GM12878 (cell line): ENCODE data around the gene SLC6A9. TPM values are rescaled to one million over a fixed set of nuclear protein-coding genes. Genes with fewer than 3 reads are reported as not detected.

Experiments
- ATAC-seq: fragments of 200-7000 bp; cut with Tn5 transposase; 3 replicates; pipeline ENCODE4 v1.9.1; 2020; ENCODE audit warnings: mild to moderate bottlenecking, moderate library complexity
- BruUV-seq: library from RNA; stranded (reverse); fragments of 400-500 nt; replicated peaks from 2 replicates; lab custom pipeline; 2021; lab: Mats Ljungman, UMichigan
- CTCF ChIA-PET: fragments of 300-600 bp; sonication (Branson Sonifier 250); formaldehyde crosslinking; extraction: SDS; loops from one replicate; lab custom pipeline; 2021; ENCODE audit warnings: inconsistent platforms; lab: Yijun Ruan, JAX
- POLR2A ChIA-PET: fragments of 350-600 bp; formaldehyde crosslinking; extraction: SDS; loops from one replicate; lab custom pipeline; 2021; ENCODE audit warnings: inconsistent platforms; lab: Charles Lee
- RAD21 ChIA-PET: fragments of 300-600 bp; sonication (Branson Sonifier 250); formaldehyde crosslinking; loops from one replicate; lab custom pipeline; 2023; ENCODE audit warnings: antibody characterized with exemption; ENCODE audit not compliant: unreplicated experiment; lab: Charles Lee
- SMC1A ChIA-PET: fragments of 300-600 bp; sonication (Branson Sonifier 250); formaldehyde crosslinking; loops from one replicate; lab custom pipeline; 2023; ENCODE audit not compliant: unreplicated experiment, uncharacterized antibody; lab: Charles Lee
- DNase-seq: peaks from one replicate; pipeline ENCODE4 v3.0.0-alpha.2; 2011; ENCODE audit warnings: low read depth, low spot score
- FAIRE-seq: peaks from 3 replicates; lab custom pipeline; 2011; peaks lifted over from hg19 to GRCh38; lab: Jason Lieb, UNC
- H2AFZ ChIP-seq: 2 replicates; pipeline ENCODE4 v1.6.0; 2011; ENCODE audit warnings: low read depth, low read length, control low read depth; ENCODE audit not compliant: control insufficient read depth
- H3K27ac ChIP-seq: 2 replicates; pipeline ENCODE4 v1.5.1; 2011; ENCODE audit warnings: control low read depth; ENCODE audit not compliant: control insufficient read depth, insufficient read depth
- H3K27me3 ChIP-seq, 2 experiments: replicated peaks in 1 of 2; 2 replicates each; pipeline versions ENCODE4 v1.6.0 to v1.6.1; 2011; ENCODE audit warnings: low read length in 1 of 2; ENCODE audit not compliant: control insufficient read depth in 2 of 2, insufficient read depth in 2 of 2
- H3K36me3 ChIP-seq, 2 experiments: 2 replicates each; pipeline ENCODE4 v1.5.1; 2011; ENCODE audit warnings: low read length in 1 of 2; ENCODE audit not compliant: control insufficient read depth in 2 of 2, insufficient read depth in 2 of 2
- H3K4me1 ChIP-seq: 2 replicates; pipeline ENCODE4 v1.6.1; 2011; ENCODE audit warnings: mild to moderate bottlenecking, low read length, moderate library complexity, mixed read lengths; ENCODE audit not compliant: control insufficient read depth, insufficient read depth
- H3K4me2 ChIP-seq: 2 replicates; pipeline ENCODE4 v1.6.0; 2011; ENCODE audit warnings: control low read depth; ENCODE audit not compliant: control insufficient read depth, insufficient read depth
- H3K4me3 ChIP-seq: fragments of 200-600 bp; sonication (generic); 2 replicates; pipeline ENCODE4 v1.5.1; 2016
- H3K79me2 ChIP-seq: 2 replicates; pipeline ENCODE4 v1.6.0; 2011; ENCODE audit warnings: low read length; ENCODE audit not compliant: control insufficient read depth, insufficient read depth
- H3K9ac ChIP-seq: 2 replicates; pipeline ENCODE4 v1.8.0; 2011; ENCODE audit warnings: low read length, control low read depth, mixed read lengths; ENCODE audit not compliant: control insufficient read depth, insufficient read depth
- H3K9me3 ChIP-seq: replicated peaks from 3 replicates; pipeline ENCODE4 v1.5.1; 2011; ENCODE audit warnings: mild to moderate bottlenecking, low read length; ENCODE audit not compliant: control insufficient read depth, insufficient read depth
- H4K20me1 ChIP-seq: 2 replicates; pipeline ENCODE4 v1.6.0; 2011; ENCODE audit not compliant: control insufficient read depth, insufficient read depth
- ASH2L ChIP-seq: fragments of 300-600, 200-600 bp; sonication (generic); IDR thresholded peaks from 2 replicates; pipeline ENCODE4 v1.6.1; 2017; ENCODE audit warnings: low read depth, mild to moderate bottlenecking, borderline replicate concordance
- FOXK2 ChIP-seq: fragments of 450-650 bp; IDR thresholded peaks from 2 replicates; pipeline ENCODE4 v1.6.1; 2017; ENCODE audit warnings: mild to moderate bottlenecking, moderate library complexity
- IRF5 ChIP-seq: fragments of 450-650 bp; IDR thresholded peaks from 2 replicates; pipeline ENCODE4 v1.6.1; 2017; ENCODE audit warnings: borderline replicate concordance
- JUNB ChIP-seq: IDR thresholded peaks from 2 replicates; pipeline ENCODE4 v1.6.1; 2016; ENCODE audit warnings: antibody characterized with exemption, mild to moderate bottlenecking
- KLF5 ChIP-seq: fragments of 450-650 bp; IDR thresholded peaks from 2 replicates; pipeline ENCODE4 v1.6.1; 2014; ENCODE audit warnings: mild to moderate bottlenecking; ENCODE audit not compliant: partially characterized antibody
- NFXL1 ChIP-seq: fragments of 450-650 bp; IDR thresholded peaks from 2 replicates; pipeline ENCODE4 v1.6.1; 2017; ENCODE audit warnings: antibody characterized with exemption, mild to moderate bottlenecking, borderline replicate concordance
- NFYA ChIP-seq: IDR thresholded peaks from 2 replicates; pipeline ENCODE4 v1.6.1; 2011; ENCODE audit warnings: low read depth, mild to moderate bottlenecking, low read length, improper control_type of control experiment, borderline replicate concordance
- SIX5 ChIP-seq: IDR thresholded peaks from 2 replicates; pipeline ENCODE4 v1.6.1; 2011; ENCODE audit warnings: mild to moderate bottlenecking, low read depth, low read length, moderate library complexity; ENCODE audit not compliant: severe bottlenecking
- SUPT20H ChIP-seq: IDR thresholded peaks from 2 replicates; pipeline ENCODE4 v1.6.1; 2011; ENCODE audit warnings: low read depth, mild to moderate bottlenecking, low read length, moderate library complexity, borderline replicate concordance; ENCODE audit not compliant: control insufficient read depth
- TAF1 ChIP-seq: IDR thresholded peaks from 2 replicates; pipeline ENCODE4 v1.6.1; 2011; ENCODE audit warnings: mild to moderate bottlenecking, low read depth, low read length, borderline replicate concordance
- TCF3 ChIP-seq: IDR thresholded peaks from 2 replicates; pipeline ENCODE4 v1.6.1; 2012; ENCODE audit warnings: low read depth, mild to moderate bottlenecking, low read length, borderline replicate concordance; ENCODE audit not compliant: insufficient read depth
- YBX1 ChIP-seq: fragments of 450-650 bp; IDR thresholded peaks from 2 replicates; pipeline ENCODE4 v1.6.1; 2016; ENCODE audit warnings: antibody characterized with exemption
- WGBS: methylation state at CpG from one replicate; pipeline ENCODE4 v1.1.6; 2016; ENCODE audit warnings: low lambda C conversion rate; ENCODE audit not compliant: insufficient replicate concordance, insufficient coverage; ENCODE audit errors: missing lambda C conversion rate; 5-methylcytosine and 5-hydroxymethylcytosine counted together
- in situ Hi-C: fragments of 300-500 bp; cut with MboI; formaldehyde crosslinking; loops from 9 replicates; pipeline ENCODE4 v1.14.3; 2018; ENCODE audit warnings: mixed read lengths
- intact Hi-C: fragments of 100-400 bp; cut with micrococcal nuclease; formaldehyde crosslinking; loops from one replicate; pipeline ENCODE4 v1.14.2; 2022; ENCODE audit not compliant: unreplicated experiment
- polyA plus RNA-seq, 11 experiments: library from polyadenylated mRNA; depleted of rRNA in 4 of 11; unstranded in 6 of 11; stranded (reverse) in 5 of 11; fragments of >200 nt; fragmentation: Nextera tagmentation in 4 of 11; fragmentation: Illumina TruSeq in 1 of 11; extraction: Ambion mirVana in 4 of 11; extraction: Trizol in 1 of 11; gene quantifications; 1 replicate in 1 of 11; 2 replicates in 10 of 11; pipeline versions ENCODE4 v1.2.1 to v1.2.3, GENCODE V29; 2011 to 2016; ENCODE audit warnings: inconsistent platforms in 2 of 11, missing spikeins in 2 of 11, low read depth in 1 of 11
- total RNA-seq, 4 experiments: library from RNA; depleted of rRNA in 3 of 4; stranded (reverse); fragments of >200 nt in 3 of 4; fragmentation: Illumina TruSeq in 1 of 4; extraction: Trizol in 1 of 4; gene quantifications; 2 replicates each; pipeline versions ENCODE4 v1.2.1 to v1.2.3, GENCODE V29; 2013 to 2021
- TF ChIP-seq, protein P1 (sequence below): fragments of 450-650 bp; IDR thresholded peaks from 2 replicates; pipeline ENCODE4 v1.6.1; 2018; ENCODE audit warnings: mild to moderate bottlenecking, low read depth, moderate library complexity; ENCODE audit not compliant: partially characterized antibody
- TF ChIP-seq, protein P2 (sequence below): fragments of 450-650 bp; formaldehyde crosslinking; IDR thresholded peaks from 2 replicates; pipeline ENCODE4 v1.4.0; 2022; ENCODE audit warnings: mild to moderate bottlenecking, moderate library complexity

Gene SLC6A9
- total and polyA plus RNA-seq, 10 of the 15 experiments (the other 5 are each of a cell fraction or from before 2014, with no cell fraction given), result 0.02 to 2.0 (median 0.63) TPM

- Histone ChIP-seq H3K4me1 (no peaks in the 10 kb centered on the region), H3K27me3 (no peaks in the 10 kb centered on the region)
- no peak for TF ChIP-seq SUPT20H
- TF ChIP-seq, protein P1, sequence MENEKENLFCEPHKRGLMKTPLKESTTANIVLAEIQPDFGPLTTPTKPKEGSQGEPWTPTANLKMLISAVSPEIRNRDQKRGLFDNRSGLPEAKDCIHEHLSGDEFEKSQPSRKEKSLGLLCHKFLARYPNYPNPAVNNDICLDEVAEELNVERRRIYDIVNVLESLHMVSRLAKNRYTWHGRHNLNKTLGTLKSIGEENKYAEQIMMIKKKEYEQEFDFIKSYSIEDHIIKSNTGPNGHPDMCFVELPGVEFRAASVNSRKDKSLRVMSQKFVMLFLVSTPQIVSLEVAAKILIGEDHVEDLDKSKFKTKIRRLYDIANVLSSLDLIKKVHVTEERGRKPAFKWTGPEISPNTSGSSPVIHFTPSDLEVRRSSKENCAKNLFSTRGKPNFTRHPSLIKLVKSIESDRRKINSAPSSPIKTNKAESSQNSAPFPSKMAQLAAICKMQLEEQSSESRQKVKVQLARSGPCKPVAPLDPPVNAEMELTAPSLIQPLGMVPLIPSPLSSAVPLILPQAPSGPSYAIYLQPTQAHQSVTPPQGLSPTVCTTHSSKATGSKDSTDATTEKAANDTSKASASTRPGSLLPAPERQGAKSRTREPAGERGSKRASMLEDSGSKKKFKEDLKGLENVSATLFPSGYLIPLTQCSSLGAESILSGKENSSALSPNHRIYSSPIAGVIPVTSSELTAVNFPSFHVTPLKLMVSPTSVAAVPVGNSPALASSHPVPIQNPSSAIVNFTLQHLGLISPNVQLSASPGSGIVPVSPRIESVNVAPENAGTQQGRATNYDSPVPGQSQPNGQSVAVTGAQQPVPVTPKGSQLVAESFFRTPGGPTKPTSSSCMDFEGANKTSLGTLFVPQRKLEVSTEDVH, result no peak
- TF ChIP-seq SIX5, result no peak
- TF ChIP-seq, protein P2, sequence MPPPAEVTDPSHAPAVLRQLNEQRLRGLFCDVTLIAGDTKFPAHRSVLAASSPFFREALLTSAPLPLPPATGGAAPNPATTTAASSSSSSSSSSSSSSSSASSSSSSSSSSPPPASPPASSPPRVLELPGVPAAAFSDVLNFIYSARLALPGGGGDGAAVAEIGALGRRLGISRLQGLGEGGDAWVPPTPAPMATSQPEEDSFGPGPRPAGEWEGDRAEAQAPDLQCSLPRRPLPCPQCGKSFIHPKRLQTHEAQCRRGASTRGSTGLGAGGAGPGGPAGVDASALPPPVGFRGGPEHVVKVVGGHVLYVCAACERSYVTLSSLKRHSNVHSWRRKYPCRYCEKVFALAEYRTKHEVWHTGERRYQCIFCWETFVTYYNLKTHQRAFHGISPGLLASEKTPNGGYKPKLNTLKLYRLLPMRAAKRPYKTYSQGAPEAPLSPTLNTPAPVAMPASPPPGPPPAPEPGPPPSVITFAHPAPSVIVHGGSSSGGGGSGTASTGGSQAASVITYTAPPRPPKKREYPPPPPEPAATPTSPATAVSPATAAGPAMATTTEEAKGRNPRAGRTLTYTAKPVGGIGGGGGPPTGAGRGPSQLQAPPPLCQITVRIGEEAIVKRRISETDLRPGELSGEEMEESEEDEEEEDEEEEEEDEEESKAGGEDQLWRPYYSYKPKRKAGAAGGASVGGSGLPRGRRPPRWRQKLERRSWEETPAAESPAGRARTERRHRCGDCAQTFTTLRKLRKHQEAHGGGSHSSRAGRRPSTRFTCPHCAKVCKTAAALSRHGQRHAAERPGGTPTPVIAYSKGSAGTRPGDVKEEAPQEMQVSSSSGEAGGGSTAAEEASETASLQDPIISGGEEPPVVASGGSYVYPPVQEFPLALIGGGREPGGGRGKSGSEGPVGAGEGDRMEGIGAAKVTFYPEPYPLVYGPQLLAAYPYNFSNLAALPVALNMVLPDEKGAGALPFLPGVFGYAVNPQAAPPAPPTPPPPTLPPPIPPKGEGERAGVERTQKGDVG (CRISPR knock-in tag), result no peak
- no peak for TF ChIP-seq TCF3
- TF ChIP-seq IRF5, result no peak
- TF ChIP-seq ASH2L, result no peak
- TF ChIP-seq JUNB, result no peak
- TF ChIP-seq NFXL1, result no peak
- TF ChIP-seq YBX1, result no peak
- no peak for TF ChIP-seq KLF5
- TF ChIP-seq TAF1, result no peak
- TF ChIP-seq FOXK2, result no peak
- TF ChIP-seq NFYA, result no peak
- TF ChIP-seq, all 136 proteins: peak for 0
- Histone ChIP-seq H2AFZ (no peak overlapping the region), H3K27ac (no peak overlapping the region), H4K20me1 (no peaks in the 10 kb centered on the region), H3K4me3 (no peak overlapping the region), H3K9me3 (no peaks in the 10 kb centered on the region), H3K4me2 (no peak overlapping the region), H3K9ac (no peak overlapping the region), H3K79me2 (no peaks in the 10 kb centered on the region), H3K36me3 (peaks cover 0 to 12% of the 10 kb centered on the region in 2 experiments; a peak in 1 of 4 replicates)
- ATAC-seq (no peak), FAIRE-seq (no peak), DNase-seq (no peak)
- BruUV-seq, result no TSS peak
- in situ Hi-C loops, result no loop called here
- intact Hi-C loops, result no loop called here
- ChIA-PET POLR2A (interaction anchor here (1.7 kb wide), 1 partner anchor 16 kb away, joined by 4 read pairs; the partner anchor contains the start of gene ATP6V0B), CTCF (interaction anchor here (1.3 to 1.9 kb wide), 2 partner anchors 23 to 88 kb away, joined by 3 to 6 read pairs; no protein-coding TSS in a partner anchor), RAD21 (interaction anchor here (0.5 kb wide), 1 partner anchor 560 kb away, joined by 4 read pairs; no protein-coding TSS in a partner anchor), SMC1A (no interaction called here)
- 79% methylated on average over 9 of the region's 9 CpGs for WGBS
Observed at GRCh38 chr1:43958351-43959255, 72.7 kb downstream of the SLC6A9 start.
